HFFc6 (cell line): ENCODE measurements around the gene RAD51B. TPM values are rescaled to one million over a fixed set of nuclear protein-coding genes. Genes with fewer than 3 reads are reported as not detected.

ENCODE experiments used
- DNase-seq: peaks from one replicate; pipeline ENCODE4 v3.0.0-alpha.2; 2018
- H3K27ac Mint-ChIP-seq: 2 replicates; pipeline ENCODE4 v1.8.0; 2020; ENCODE audit warnings: mild to moderate bottlenecking, mixed read lengths
- H3K27me3 Mint-ChIP-seq: 2 replicates; pipeline ENCODE4 v1.8.0; 2021; ENCODE audit warnings: mild to moderate bottlenecking, moderate library complexity, mixed read lengths; ENCODE audit not compliant: insufficient read depth
- H3K36me3 Mint-ChIP-seq: 2 replicates; pipeline ENCODE4 v1.8.0; 2021; ENCODE audit warnings: low read depth, mixed read lengths
- H3K4me1 Mint-ChIP-seq: 2 replicates; pipeline ENCODE4 v1.8.0; 2020; ENCODE audit warnings: low read depth, mixed read lengths
- H3K4me3 Mint-ChIP-seq: 2 replicates; pipeline ENCODE4 v1.8.0; 2020; ENCODE audit warnings: mild to moderate bottlenecking, moderate library complexity, mixed read lengths
- H3K9me3 Mint-ChIP-seq: 2 replicates; pipeline ENCODE4 v1.8.0; 2020; ENCODE audit warnings: mild to moderate bottlenecking, mixed read lengths
- total RNA-seq, 6 experiments: library from RNA; stranded (reverse); fragmentation: NEBNext Ultra II Directional; extraction: Animal tissue kit (Norgen Biotek cat#: 25700); gene quantifications; 2 replicates in 1 of 6; 3 replicates in 5 of 6; pipeline ENCODE4 v1.2.3, GENCODE V29; 2021
- TF ChIP-seq, protein P1 (sequence below): fragments of 200-600 bp; sonication (generic); IDR thresholded peaks from 2 replicates; pipeline ENCODE4 v1.5.0; 2021; ENCODE audit warnings: antibody characterized with exemption, mild to moderate bottlenecking

Gene RAD51B
- total RNA-seq, 6 experiments from 2014 or later = 7.1 to 12.4 (median 9.6) TPM

DNA sequence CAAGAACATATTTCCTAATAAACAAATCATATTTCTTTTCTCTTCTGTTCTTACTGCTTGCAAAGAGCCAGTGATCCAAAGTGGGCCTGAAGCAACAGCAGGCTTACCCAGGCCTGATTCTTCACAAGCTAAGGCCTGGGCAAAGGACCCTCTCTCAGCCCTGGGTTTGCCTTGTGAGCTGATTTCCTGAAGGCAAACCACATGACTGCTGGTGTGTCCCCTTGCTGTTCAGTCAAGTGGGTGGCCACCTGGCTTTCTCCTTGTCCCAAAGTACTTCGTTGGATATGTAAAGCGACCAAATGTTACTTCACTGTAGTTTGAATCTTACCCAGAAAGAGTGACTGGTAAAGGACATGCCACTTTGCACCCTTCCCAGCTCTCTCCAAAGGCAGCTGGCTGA is 580.4 kb downstream of the RAD51B start:
- H3K4me1 Mint-ChIP-seq = peaks cover 87% of the 10 kb centered on the region
- H3K4me3 Mint-ChIP-seq = no peak overlapping the region
- no peaks in the 10 kb centered on the region for H3K36me3 Mint-ChIP-seq
- H3K27ac Mint-ChIP-seq = no peak overlapping the region
- TF ChIP-seq, protein P1, sequence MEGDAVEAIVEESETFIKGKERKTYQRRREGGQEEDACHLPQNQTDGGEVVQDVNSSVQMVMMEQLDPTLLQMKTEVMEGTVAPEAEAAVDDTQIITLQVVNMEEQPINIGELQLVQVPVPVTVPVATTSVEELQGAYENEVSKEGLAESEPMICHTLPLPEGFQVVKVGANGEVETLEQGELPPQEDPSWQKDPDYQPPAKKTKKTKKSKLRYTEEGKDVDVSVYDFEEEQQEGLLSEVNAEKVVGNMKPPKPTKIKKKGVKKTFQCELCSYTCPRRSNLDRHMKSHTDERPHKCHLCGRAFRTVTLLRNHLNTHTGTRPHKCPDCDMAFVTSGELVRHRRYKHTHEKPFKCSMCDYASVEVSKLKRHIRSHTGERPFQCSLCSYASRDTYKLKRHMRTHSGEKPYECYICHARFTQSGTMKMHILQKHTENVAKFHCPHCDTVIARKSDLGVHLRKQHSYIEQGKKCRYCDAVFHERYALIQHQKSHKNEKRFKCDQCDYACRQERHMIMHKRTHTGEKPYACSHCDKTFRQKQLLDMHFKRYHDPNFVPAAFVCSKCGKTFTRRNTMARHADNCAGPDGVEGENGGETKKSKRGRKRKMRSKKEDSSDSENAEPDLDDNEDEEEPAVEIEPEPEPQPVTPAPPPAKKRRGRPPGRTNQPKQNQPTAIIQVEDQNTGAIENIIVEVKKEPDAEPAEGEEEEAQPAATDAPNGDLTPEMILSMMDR = no peak
- H3K27me3 Mint-ChIP-seq = no peaks in the 10 kb centered on the region
- no peaks in the 10 kb centered on the region for H3K9me3 Mint-ChIP-seq
- DNase-seq = no peak

DNA sequence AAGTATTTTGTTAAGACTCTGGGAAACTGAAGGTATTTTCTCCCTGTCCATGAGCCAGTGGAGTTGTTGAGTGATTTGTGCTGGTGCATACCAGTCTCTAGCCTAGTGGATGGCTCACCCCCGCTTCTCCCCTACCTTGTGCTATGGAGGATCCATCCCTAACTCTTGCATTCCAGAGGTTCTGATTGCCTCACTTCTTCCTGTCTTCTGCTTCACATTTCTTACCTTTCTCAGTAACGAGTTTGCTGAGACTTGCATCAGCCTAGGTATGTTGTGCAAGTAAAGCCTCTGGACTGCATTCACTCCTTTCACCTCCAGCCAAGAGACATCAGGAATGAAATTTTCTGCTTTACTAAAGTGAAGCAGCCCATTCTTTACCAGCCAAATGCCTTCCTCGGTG is 581.7 kb downstream of the RAD51B start:
- no peak overlapping the region for H3K27ac Mint-ChIP-seq

DNA sequence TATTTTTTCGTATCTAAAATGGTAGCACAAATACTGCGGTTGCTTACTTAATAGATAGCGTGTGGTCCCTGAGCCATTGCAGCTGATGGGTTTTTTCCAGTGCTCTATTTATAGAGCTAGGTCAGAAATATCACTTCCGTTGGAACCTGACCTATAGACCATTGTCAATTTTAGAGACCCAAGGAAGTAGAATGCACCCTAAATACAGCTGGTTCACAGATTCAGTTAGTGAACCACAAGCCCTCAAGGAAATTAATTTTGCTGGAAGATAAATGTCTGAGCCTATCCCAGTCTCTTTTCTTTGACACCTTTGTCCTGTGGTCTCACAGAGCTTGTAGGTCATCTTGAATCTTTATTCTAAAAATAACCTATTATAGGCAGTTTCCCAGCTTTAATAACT is 582.3 kb downstream of the RAD51B start:
- H3K9me3 Mint-ChIP-seq = no peaks in the 10 kb centered on the region
- H3K36me3 Mint-ChIP-seq = no peaks in the 10 kb centered on the region
- H3K27ac Mint-ChIP-seq = no peak overlapping the region
- DNase-seq = no peak
- TF ChIP-seq, protein P1 = no peak
- no peak overlapping the region for H3K4me3 Mint-ChIP-seq
- no peaks in the 10 kb centered on the region for H3K27me3 Mint-ChIP-seq
- H3K4me1 Mint-ChIP-seq = peaks cover 82% of the 10 kb centered on the region

More for the DNA sequence above, 581.7 kb downstream of the RAD51B start:
- Mint-ChIP-seq H3K9me3 (no peaks in the 10 kb centered on the region), H3K27me3 (no peaks in the 10 kb centered on the region), H3K4me1 (peaks cover 87% of the 10 kb centered on the region), H3K36me3 (no peaks in the 10 kb centered on the region), H3K4me3 (no peak overlapping the region)
- no peak for DNase-seq
- TF ChIP-seq, protein P1 = no peak

GRCh38 chr14:68402525-68403101 is 583.0 kb downstream of the RAD51B start:
- Mint-ChIP-seq H3K27me3 (no peaks in the 10 kb centered on the region), H3K4me1 (peaks cover 78% of the 10 kb centered on the region), H3K9me3 (no peaks in the 10 kb centered on the region), H3K27ac (peak overlapping the region; percentile 83; the same call in 1 of the 2 replicates), H3K36me3 (no peaks in the 10 kb centered on the region), H3K4me3 (no peak overlapping the region)
- DNase-seq = no peak
- TF ChIP-seq, protein P1 = no peak

DNA sequence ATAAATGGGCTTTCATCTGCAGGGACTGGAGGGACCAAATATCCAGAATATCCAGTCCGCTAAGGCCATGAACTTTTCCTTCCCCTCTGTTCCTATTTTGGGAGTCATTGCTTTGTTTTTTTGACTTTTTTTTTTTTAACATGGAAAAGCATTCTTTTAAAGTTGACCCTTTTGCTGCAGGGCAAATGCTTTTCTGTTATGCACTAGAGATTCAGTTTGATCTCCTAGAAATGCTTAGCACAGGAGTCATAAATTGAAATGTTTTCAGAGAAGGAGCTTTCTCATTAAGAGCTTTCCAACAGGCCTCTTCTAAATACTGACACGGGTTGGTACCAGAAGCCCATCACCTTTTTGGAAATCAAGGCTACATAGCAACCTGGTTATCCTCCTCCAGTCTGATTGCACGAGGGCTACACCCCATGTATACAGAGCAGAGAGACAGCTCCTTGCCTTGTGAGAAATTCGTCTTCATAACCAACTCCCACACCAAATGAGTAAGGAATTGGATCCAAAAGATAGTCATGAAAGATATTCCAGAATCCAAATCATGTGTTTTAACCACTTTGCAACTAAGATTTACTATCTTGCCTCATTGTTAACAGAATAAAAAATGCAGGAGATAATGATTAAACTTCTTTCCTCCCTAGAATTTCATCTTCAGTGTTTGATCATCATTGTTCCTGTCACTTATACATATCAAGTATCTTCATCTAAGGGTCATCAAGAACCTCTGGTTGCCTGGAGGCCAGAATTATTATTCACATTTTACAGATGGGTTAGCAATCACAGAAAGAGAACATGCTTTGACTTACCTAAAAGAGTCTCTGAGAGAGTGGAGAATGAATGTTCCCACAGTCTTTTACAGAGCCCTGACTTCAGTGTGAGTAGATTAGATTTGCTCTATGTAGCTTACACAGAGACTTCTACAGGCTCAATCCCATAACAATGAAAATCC is 583.9 kb downstream of the RAD51B start:
- TF ChIP-seq, protein P1 = no peak
- Mint-ChIP-seq H3K9me3 (no peaks in the 10 kb centered on the region), H3K27me3 (no peaks in the 10 kb centered on the region), H3K27ac (peak overlapping the region; percentile 83), H3K4me1 (peaks cover 77% of the 10 kb centered on the region), H3K36me3 (no peaks in the 10 kb centered on the region), H3K4me3 (peak overlapping the region; percentile 55)
- peak; percentile 56 for DNase-seq
